OCI-LY7 (cell line): ENCODE results near the gene SEH1L. TPM values are rescaled to one million over a fixed set of nuclear protein-coding genes. Genes with fewer than 3 reads are reported as not detected.

Experiments used
- BruUV-seq: library from RNA; stranded (reverse); fragments of 400-500 nt; replicated peaks from 2 replicates; lab custom pipeline; 2021; lab: Mats Ljungman, UMichigan
- CTCF ChIA-PET: fragments of 300-600 bp; sonication (Branson Sonifier 250); formaldehyde crosslinking; loops from one replicate; lab custom pipeline; 2022; ENCODE audit warnings: antibody characterized with exemption; ENCODE audit not compliant: unreplicated experiment; lab: Charles Lee
- POLR2A ChIA-PET: fragments of 300-600 bp; sonication (Branson Sonifier 250); formaldehyde crosslinking; loops from one replicate; lab custom pipeline; 2022; ENCODE audit warnings: antibody characterized with exemption; lab: Charles Lee
- DNase-seq: peaks from one replicate; pipeline ENCODE4 v3.0.0-alpha.2; 2015; ENCODE audit warnings: low spot score
- H2AFZ ChIP-seq: fragments of 200-600 bp; sonication (generic), shearing (Covaris generic); 2 replicates; pipeline ENCODE4 v1.6.1; 2014; ENCODE audit warnings: mild to moderate bottlenecking, antibody characterized with exemption, low read length, moderate library complexity
- H3K27ac ChIP-seq: fragments of 200-600 bp; sonication (generic); 2 replicates; pipeline ENCODE4 v1.5.1; 2014; ENCODE audit warnings: mixed run types, low read depth, mild to moderate bottlenecking, moderate library complexity, low read length, inconsistent platforms; ENCODE audit not compliant: poor library complexity, severe bottlenecking
- H3K36me3 ChIP-seq: fragments of 200-600 bp; sonication (generic); 2 replicates; pipeline ENCODE4 v1.6.1; 2014; ENCODE audit warnings: mild to moderate bottlenecking, antibody characterized with exemption, low read length, moderate library complexity, mixed read lengths; ENCODE audit not compliant: insufficient read depth
- H3K4me1 ChIP-seq: fragments of 200-600 bp; sonication (generic); 2 replicates; pipeline ENCODE4 v1.5.1; 2014; ENCODE audit warnings: mild to moderate bottlenecking, low read length; ENCODE audit not compliant: insufficient read depth, poor library complexity, severe bottlenecking
- H3K4me2 ChIP-seq: fragments of 200-600 bp; sonication (generic); 2 replicates; pipeline ENCODE4 v1.6.1; 2014; ENCODE audit warnings: mild to moderate bottlenecking, low read length
- H3K4me3 ChIP-seq: fragments of 200-600 bp; sonication (generic); 2 replicates; pipeline ENCODE4 v1.5.1; 2014; ENCODE audit warnings: mild to moderate bottlenecking, low read depth, low read length; ENCODE audit not compliant: poor library complexity, severe bottlenecking
- H3K79me2 ChIP-seq: fragments of 200-600 bp; sonication (generic); 2 replicates; pipeline ENCODE4 v1.6.1; 2016; ENCODE audit warnings: low read depth, mild to moderate bottlenecking, low read length, moderate library complexity, mixed read lengths; ENCODE audit not compliant: insufficient read depth
- H3K9me2 ChIP-seq: fragments of 200-600 bp; sonication (generic); 2 replicates; pipeline ENCODE4 v1.6.1; 2016; ENCODE audit warnings: mild to moderate bottlenecking, low read length, mixed read lengths; ENCODE audit not compliant: insufficient read depth
- H3K9me3 ChIP-seq: fragments of 200-600 bp; sonication (generic); 2 replicates; pipeline ENCODE4 v1.6.1; 2014; ENCODE audit warnings: mild to moderate bottlenecking, mixed run types, low read length, mixed read lengths
- H4K20me1 ChIP-seq: fragments of 200-600 bp; sonication (generic); 2 replicates; pipeline ENCODE4 v1.6.1; 2014; ENCODE audit warnings: mild to moderate bottlenecking, antibody characterized with exemption, low read length, moderate library complexity, mixed read lengths; ENCODE audit not compliant: insufficient read depth
- EZH2phosphoT487 ChIP-seq: fragments of 200-600 bp; sonication (generic); IDR thresholded peaks from 2 replicates; pipeline ENCODE4 v1.6.1; 2018; ENCODE audit warnings: low read depth, borderline replicate concordance, mild to moderate bottlenecking, mixed run types, antibody characterized with exemption, low read length, moderate library complexity, mixed read lengths
- intact Hi-C: fragments of 100-400 bp; cut with micrococcal nuclease; formaldehyde crosslinking; loops from one replicate; pipeline ENCODE4 v1.10.0; 2022; ENCODE audit not compliant: unreplicated experiment
- total RNA-seq, 2 experiments: library from RNA; depleted of rRNA in 1 of 2; stranded (reverse); fragments of >200 nt in 1 of 2; shearing (Covaris generic) in 1 of 2; gene quantifications; 2 replicates each; pipeline ENCODE4 v1.2.3, GENCODE V29; 2014 to 2022
- TF ChIP-seq, protein P1 (sequence below): fragments of 200-600 bp; sonication (generic); conservative IDR thresholded peaks from 2 replicates; pipeline ENCODE4 v1.5.1; 2014; ENCODE audit warnings: mild to moderate bottlenecking, antibody characterized with exemption, low read length, moderate library complexity, mixed read lengths

SEH1L gene
- total RNA-seq, 2 experiments from 2014 or later, result 61.6 to 115 TPM

DNA sequence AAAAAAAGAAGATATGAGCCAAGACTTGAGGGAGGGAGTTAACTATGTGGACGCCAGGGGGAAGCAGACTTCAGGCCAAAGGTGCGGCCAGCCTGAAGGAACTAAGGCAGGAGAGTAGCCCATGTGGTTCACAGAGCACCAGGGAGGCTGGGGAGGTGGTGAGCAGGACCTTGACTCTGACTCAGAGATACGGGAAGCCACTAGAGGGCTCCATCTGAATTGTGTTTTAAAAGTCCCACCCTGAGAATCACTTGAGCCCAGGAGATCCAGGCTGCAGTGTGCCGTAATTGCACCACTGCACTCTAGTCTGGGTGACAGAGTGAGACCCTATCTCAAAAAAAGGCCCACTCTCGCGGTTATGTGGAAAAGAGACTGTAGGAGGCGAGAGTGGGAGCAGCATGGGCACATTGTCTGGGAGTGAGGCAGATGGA is 55.7 kb downstream of the SEH1L start:
- no TSS peak for BruUV-seq

DNA sequence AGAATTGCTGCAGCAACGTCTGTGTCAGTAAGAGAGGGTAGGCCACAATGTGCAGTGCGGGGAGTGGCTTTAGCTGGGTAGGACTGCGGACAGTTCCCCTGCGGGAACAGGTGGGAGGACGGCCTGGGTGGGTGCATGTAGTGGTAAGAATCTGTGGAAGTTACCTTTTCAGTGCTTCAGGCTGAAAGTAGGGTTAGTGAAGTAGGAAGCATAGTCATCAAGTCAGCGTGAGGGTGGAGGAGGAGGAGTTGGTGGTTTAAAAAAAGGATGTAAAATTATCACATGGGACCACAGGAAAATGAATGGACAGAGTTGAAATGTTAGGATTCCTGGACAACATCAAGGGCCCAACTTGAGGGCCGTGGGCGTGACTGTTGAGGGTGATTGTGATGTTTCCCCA is 56.6 kb downstream of the SEH1L start:
- Histone ChIP-seq H3K4me1 (no peaks in the 10 kb centered on the region), H3K4me2 (no peak overlapping the region), H3K27ac (no peak overlapping the region), H3K79me2 (peaks cover 32% of the 10 kb centered on the region), H3K4me3 (no peak overlapping the region), H3K9me2 (no peaks in the 10 kb centered on the region), H4K20me1 (peaks cover 7% of the 10 kb centered on the region), H3K36me3 (peaks cover 97% of the 10 kb centered on the region), H2AFZ (no peak overlapping the region), H3K9me3 (no peaks in the 10 kb centered on the region)
- no TSS peak for BruUV-seq
- intact Hi-C loops, result loop anchor here (5.0 kb wide), 1 partner anchor 153 kb away; no protein-coding TSS in a partner anchor
- TF ChIP-seq EZH2phosphoT487, result no peak
- TF ChIP-seq, protein P1, sequence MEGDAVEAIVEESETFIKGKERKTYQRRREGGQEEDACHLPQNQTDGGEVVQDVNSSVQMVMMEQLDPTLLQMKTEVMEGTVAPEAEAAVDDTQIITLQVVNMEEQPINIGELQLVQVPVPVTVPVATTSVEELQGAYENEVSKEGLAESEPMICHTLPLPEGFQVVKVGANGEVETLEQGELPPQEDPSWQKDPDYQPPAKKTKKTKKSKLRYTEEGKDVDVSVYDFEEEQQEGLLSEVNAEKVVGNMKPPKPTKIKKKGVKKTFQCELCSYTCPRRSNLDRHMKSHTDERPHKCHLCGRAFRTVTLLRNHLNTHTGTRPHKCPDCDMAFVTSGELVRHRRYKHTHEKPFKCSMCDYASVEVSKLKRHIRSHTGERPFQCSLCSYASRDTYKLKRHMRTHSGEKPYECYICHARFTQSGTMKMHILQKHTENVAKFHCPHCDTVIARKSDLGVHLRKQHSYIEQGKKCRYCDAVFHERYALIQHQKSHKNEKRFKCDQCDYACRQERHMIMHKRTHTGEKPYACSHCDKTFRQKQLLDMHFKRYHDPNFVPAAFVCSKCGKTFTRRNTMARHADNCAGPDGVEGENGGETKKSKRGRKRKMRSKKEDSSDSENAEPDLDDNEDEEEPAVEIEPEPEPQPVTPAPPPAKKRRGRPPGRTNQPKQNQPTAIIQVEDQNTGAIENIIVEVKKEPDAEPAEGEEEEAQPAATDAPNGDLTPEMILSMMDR, result no peak
- ChIA-PET CTCF (no interaction called here), POLR2A (no interaction called here)
- DNase-seq, result no peak

More for the DNA sequence above, 55.7 kb downstream of the SEH1L start:
- Histone ChIP-seq H3K36me3 (peaks cover 97% of the 10 kb centered on the region), H4K20me1 (peaks cover 16% of the 10 kb centered on the region), H2AFZ (no peak overlapping the region), H3K4me2 (no peak overlapping the region), H3K27ac (no peak overlapping the region), H3K4me3 (no peak overlapping the region), H3K9me2 (no peaks in the 10 kb centered on the region), H3K4me1 (no peaks in the 10 kb centered on the region), H3K79me2 (peaks cover 41% of the 10 kb centered on the region), H3K9me3 (no peaks in the 10 kb centered on the region)
- DNase-seq, result peak; percentile 34
- ChIA-PET CTCF (interaction anchor here (0.7 kb wide), 1 partner anchor 215 kb away, joined by 3 read pairs; the partner anchor contains the start of gene LDLRAD4), POLR2A (no interaction called here)
- TF ChIP-seq, protein P1, result peak; percentile 75
- no peak for TF ChIP-seq EZH2phosphoT487
- intact Hi-C loops, result loop anchor here (5.0 kb wide), 1 partner anchor 154 kb away; no protein-coding TSS in a partner anchor

DNA sequence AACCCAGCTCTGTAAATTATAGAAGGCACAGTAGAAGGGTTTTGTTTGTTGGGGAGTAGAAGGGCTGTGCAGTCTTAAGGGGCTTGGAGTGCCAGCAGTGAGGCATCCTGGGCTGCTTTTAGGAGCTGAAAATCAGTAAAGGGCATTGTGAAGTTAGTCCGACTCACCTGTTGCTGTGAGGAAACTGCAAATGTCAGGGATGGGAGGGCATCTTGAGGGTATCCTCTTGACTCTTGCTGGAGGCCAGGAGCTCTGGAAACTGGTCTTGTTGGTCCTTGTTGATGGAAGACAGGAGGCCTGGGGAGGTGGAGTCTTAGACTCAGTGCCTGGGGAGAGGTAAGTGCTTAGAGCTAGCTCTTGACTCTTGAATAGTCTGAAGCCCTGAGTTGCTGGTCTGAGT is 57.5 kb downstream of the SEH1L start:
- no peak for DNase-seq
- no peak overlapping the region for H3K4me2 ChIP-seq
- no TSS peak for BruUV-seq
- H3K4me3 ChIP-seq, result no peak overlapping the region
- H3K4me1 ChIP-seq, result no peaks in the 10 kb centered on the region
- ChIA-PET CTCF (no interaction called here), POLR2A (interaction anchor here (0.5 to 1.5 kb wide), 3 partner anchors 14 to 22 kb away, joined by 3 to 5 read pairs (median 3); partner anchors contain the start of gene CEP192)
- H2AFZ ChIP-seq, result no peak overlapping the region
- TF ChIP-seq EZH2phosphoT487, result no peak
- TF ChIP-seq, protein P1, result no peak
- peaks cover 25% of the 10 kb centered on the region; the same call in 1 of the 2 replicates for H3K79me2 ChIP-seq
- intact Hi-C loops, result no loop called here
- H3K36me3 ChIP-seq, result peaks cover 98% of the 10 kb centered on the region
- H4K20me1 ChIP-seq, result peaks cover 7% of the 10 kb centered on the region
- H3K9me3 ChIP-seq, result no peaks in the 10 kb centered on the region
- H3K9me2 ChIP-seq, result no peaks in the 10 kb centered on the region
- H3K27ac ChIP-seq, result no peak overlapping the region
